Omental fat pad (tissue), 4 donors: ENCODE measurements around the gene BPIFB3. TPM values are rescaled to one million over a fixed set of nuclear protein-coding genes. Genes with fewer than 3 reads are reported as not detected.

Experiments used
- ATAC-seq: fragments of 150-250 bp; one replicate; pipeline ENCODE4 v1.9.1; 2016; ENCODE audit warnings: mild to moderate bottlenecking, moderate library complexity; ENCODE audit not compliant: low FRiP score
- DNase-seq: peaks from one replicate; pipeline ENCODE4 v3.0.0-alpha.2; 2019; ENCODE audit warnings: low spot score
- total RNA-seq, 4 donors: library from RNA; depleted of rRNA; stranded (reverse); fragments of >200 nt; gene quantifications; one replicate each; pipeline ENCODE4 v1.1.0, GENCODE V29; 2016
- TF ChIP-seq, protein P1 (sequence below), 3 donors: fragments of 450-650 bp; IDR thresholded peaks; one replicate each; pipeline ENCODE4 v1.5.1; 2016 to 2017; ENCODE audit warnings: antibody characterized with exemption in 3 of 3, mild to moderate bottlenecking in 3 of 3, moderate library complexity in 2 of 3

BPIFB3 gene
- total RNA-seq, 4 donors from 2014 or later = not detected

- TF ChIP-seq, protein P1, sequence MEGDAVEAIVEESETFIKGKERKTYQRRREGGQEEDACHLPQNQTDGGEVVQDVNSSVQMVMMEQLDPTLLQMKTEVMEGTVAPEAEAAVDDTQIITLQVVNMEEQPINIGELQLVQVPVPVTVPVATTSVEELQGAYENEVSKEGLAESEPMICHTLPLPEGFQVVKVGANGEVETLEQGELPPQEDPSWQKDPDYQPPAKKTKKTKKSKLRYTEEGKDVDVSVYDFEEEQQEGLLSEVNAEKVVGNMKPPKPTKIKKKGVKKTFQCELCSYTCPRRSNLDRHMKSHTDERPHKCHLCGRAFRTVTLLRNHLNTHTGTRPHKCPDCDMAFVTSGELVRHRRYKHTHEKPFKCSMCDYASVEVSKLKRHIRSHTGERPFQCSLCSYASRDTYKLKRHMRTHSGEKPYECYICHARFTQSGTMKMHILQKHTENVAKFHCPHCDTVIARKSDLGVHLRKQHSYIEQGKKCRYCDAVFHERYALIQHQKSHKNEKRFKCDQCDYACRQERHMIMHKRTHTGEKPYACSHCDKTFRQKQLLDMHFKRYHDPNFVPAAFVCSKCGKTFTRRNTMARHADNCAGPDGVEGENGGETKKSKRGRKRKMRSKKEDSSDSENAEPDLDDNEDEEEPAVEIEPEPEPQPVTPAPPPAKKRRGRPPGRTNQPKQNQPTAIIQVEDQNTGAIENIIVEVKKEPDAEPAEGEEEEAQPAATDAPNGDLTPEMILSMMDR (IDR thresholded peaks at IDR 0.05) = no peak
- no peak for DNase-seq
- ATAC-seq = no peak
These were observed 27.9 kb downstream of the BPIFB3 start for GRCh38 chr20:33081411-33082154.

DNA sequence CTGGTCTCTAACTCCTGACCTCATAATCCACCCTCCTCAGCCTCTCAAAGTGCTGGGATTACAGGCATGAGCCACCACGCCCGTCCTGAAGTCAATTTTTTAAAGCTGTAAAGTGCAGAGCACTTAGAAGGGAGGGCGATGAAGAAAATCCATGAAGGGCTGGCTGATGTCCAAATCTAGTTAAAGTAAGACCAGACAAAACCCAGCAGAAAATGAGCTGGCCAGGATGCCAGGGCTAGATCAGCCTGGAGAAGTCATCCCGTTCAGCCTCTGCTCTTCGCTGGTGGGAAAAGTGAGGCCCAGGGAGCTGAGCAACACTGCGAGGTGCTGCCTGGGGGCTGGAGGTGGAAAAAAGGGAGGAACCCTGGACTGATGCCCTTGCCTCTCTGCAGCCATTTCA lies 28.8 kb downstream of the BPIFB3 start:
- TF ChIP-seq, protein P1 (IDR thresholded peaks at IDR 0.05) = no peak
- no peak for DNase-seq

GRCh38 chr20:33083544-33084340 lies 30.0 kb downstream of the BPIFB3 start:
- ATAC-seq = no peak
- no peak for DNase-seq
- TF ChIP-seq, protein P1 (IDR thresholded peaks at IDR 0.05) = no peak

More for the DNA sequence above, 28.8 kb downstream of the BPIFB3 start:
- ATAC-seq = no peak

- ATAC-seq = no peak
- TF ChIP-seq, protein P1 (IDR thresholded peaks at IDR 0.05) = no peak
- no peak for DNase-seq
These were observed 31.0 kb downstream of the BPIFB3 start for GRCh38 chr20:33084722-33085121.

- TF ChIP-seq, protein P1 (IDR thresholded peaks at IDR 0.05) = no peak
- DNase-seq (no peak), ATAC-seq (no peak)
These were observed 32.5 kb downstream of the BPIFB3 start for GRCh38 chr20:33086052-33086722.

GRCh38 chr20:33091147-33091546 lies 37.4 kb downstream of the BPIFB3 start:
- ATAC-seq (no peak), DNase-seq (no peak)
- TF ChIP-seq, protein P1 (IDR thresholded peaks at IDR 0.05) = no peak
